T-helper 1 cell (primary cell): ENCODE results near the gene EPB41L5.
A peak's percentile ranks its signal among the peaks of the same experiment; 100 is the strongest.

Source experiments
- DNase-seq, 5 donors: peaks; one replicate each; pipeline ENCODE4 v3.0.0-alpha.2; 2012 to 2020

EPB41L5 gene

DNA sequence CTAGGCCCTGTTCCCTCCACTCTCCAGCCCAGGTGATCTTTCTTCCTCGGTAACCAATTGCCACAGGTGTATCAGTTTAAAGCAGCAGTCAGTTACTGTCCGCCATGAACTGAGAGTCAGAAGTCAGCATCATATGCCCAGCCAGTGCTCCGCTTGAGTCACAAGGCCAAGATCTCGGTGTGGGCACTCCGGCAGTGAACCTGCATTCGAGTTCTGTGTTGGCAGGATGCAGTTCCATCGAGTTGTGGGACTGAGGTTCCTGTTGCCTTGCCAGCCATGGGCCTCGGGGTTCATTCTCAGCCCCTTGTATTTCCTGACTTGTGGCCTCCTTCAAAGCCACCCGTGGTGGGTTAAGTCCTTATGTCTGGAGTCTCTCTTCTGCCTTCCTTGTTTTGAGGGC, 213.4 kb downstream of the EPB41L5 start:
- DNase-seq = no peak

GRCh38 chr2:120227111-120227991, 214.5 kb downstream of the EPB41L5 start:
- DNase-seq = no peak

DNA sequence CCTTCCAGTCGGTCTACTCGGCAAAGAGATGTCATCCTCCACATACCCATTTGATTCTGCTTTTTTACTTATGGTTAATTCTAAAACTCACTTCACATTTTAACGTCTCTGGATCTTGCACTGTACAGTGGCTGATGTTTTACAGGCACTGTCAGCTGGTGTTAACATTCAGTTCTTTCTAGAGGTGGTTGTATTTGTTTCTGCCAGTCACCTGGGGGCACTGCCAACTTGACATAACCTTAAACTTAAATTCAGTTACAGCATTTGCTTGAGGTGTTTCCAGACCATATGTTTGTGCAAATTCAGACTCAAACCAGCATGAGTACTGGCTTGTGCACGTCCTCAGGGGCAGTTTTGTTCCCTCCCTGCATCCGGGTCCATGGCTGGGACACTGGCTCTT, 215.6 kb downstream of the EPB41L5 start:
- peak in 1 of 5 donors; percentile 46 for DNase-seq
